CD14-positive monocyte (primary cell): ENCODE results near the gene APOBEC3A. TPM values are rescaled to one million over a fixed set of nuclear protein-coding genes. Genes with fewer than 3 reads are reported as not detected.

Experiments
- DNase-seq, 3 donors: peaks; one replicate each; pipeline ENCODE4 v3.0.0-alpha.2; 2011 to 2022
- H2AFZ ChIP-seq: 2 replicates; pipeline ENCODE4 v1.6.0; 2012; ENCODE audit warnings: mild to moderate bottlenecking, low read depth, low read length, inconsistent platforms; ENCODE audit not compliant: insufficient read depth, poor library complexity, severe bottlenecking
- H3K27ac ChIP-seq, 2 donors: 1 replicate in 1 of 2; 2 replicates in 1 of 2; pipeline ENCODE4 v1.5.1; 2012 to 2013; ENCODE audit warnings: low read length in 2 of 2, control low read depth in 1 of 2, inconsistent platforms in 1 of 2, low read depth in 1 of 2, mild to moderate bottlenecking in 1 of 2
- H3K27me3 ChIP-seq, 2 donors: one replicate each; pipeline versions ENCODE4 v1.6.0 to v1.6.1; 2011 to 2013; ENCODE audit warnings: low read length in 2 of 2; ENCODE audit not compliant: control insufficient read depth in 2 of 2, insufficient read depth in 2 of 2
- H3K36me3 ChIP-seq, 2 donors: replicated peaks in 1 of 2; 1 replicate in 1 of 2; 2 replicates in 1 of 2; pipeline versions ENCODE4 v1.5.1 to v1.6.1; 2012 to 2013; ENCODE audit warnings: low read length in 2 of 2, control low read depth in 1 of 2, inconsistent platforms in 1 of 2, mild to moderate bottlenecking in 1 of 2; ENCODE audit not compliant: insufficient read depth in 2 of 2, control insufficient read depth in 1 of 2
- H3K4me1 ChIP-seq, 2 donors: 1 replicate in 1 of 2; 2 replicates in 1 of 2; pipeline versions ENCODE4 v1.5.1 to v1.6.1; 2012 to 2013; ENCODE audit warnings: low read length in 2 of 2, control low read depth in 1 of 2, inconsistent platforms in 1 of 2, mild to moderate bottlenecking in 1 of 2, moderate library complexity in 1 of 2; ENCODE audit not compliant: insufficient read depth in 2 of 2, control insufficient read depth in 1 of 2
- H3K4me2 ChIP-seq: replicated peaks from 2 replicates; pipeline ENCODE3; 2012; ENCODE audit warnings: low read length, moderate library complexity, mild to moderate bottlenecking; ENCODE audit not compliant: poor library complexity, severe bottlenecking; ENCODE audit errors: extremely low read depth
- H3K4me3 ChIP-seq, 3 experiments: fragments of 200-600 bp in 1 of 3; sonication (generic) in 1 of 3; replicated peaks in 1 of 3; 1 replicate in 2 of 3; 2 replicates in 1 of 3; pipeline ENCODE4 v1.5.1; 2011 to 2013; ENCODE audit warnings: low read length in 3 of 3, mild to moderate bottlenecking in 3 of 3, control low read depth in 2 of 3, low read depth in 2 of 3, inconsistent platforms in 1 of 3, moderate library complexity in 1 of 3
- H3K79me2 ChIP-seq: 2 replicates; pipeline ENCODE4 v1.6.0; 2012; ENCODE audit warnings: mild to moderate bottlenecking, control low read depth, inconsistent platforms, low read length, moderate library complexity; ENCODE audit not compliant: insufficient read depth
- H3K9ac ChIP-seq: 2 replicates; pipeline ENCODE4 v1.6.0; 2017; ENCODE audit warnings: low read length, mild to moderate bottlenecking; ENCODE audit not compliant: insufficient read depth, poor library complexity, severe bottlenecking
- H3K9me3 ChIP-seq, 2 donors: replicated peaks in 1 of 2; 1 replicate in 1 of 2; 2 replicates in 1 of 2; pipeline versions ENCODE4 v1.5.1 to v1.6.1; 2012 to 2013; ENCODE audit warnings: low read length in 2 of 2, control low read depth in 1 of 2; ENCODE audit not compliant: control insufficient read depth in 1 of 2, insufficient read depth in 1 of 2
- H4K20me1 ChIP-seq: 2 replicates; pipeline ENCODE4 v1.6.0; 2012; ENCODE audit warnings: mild to moderate bottlenecking, low read length, control low read depth, moderate library complexity; ENCODE audit not compliant: insufficient read depth
- H3K27ac Mint-ChIP-seq, 7 donors: one replicate each; pipeline ENCODE4 v1.8.0; 2020; ENCODE audit warnings: mild to moderate bottlenecking in 7 of 7, mixed read lengths in 7 of 7, moderate library complexity in 6 of 7, inconsistent platforms in 2 of 7
- H3K27me3 Mint-ChIP-seq, 3 donors: one replicate each; pipeline ENCODE4 v1.8.0; 2021 to 2022; ENCODE audit warnings: low read depth in 3 of 3, mild to moderate bottlenecking in 3 of 3, mixed read lengths in 3 of 3, moderate library complexity in 3 of 3, inconsistent platforms in 1 of 3
- H3K36me3 Mint-ChIP-seq, 2 donors: one replicate each; pipeline ENCODE4 v1.8.0; 2020; ENCODE audit warnings: mixed read lengths in 2 of 2, inconsistent platforms in 1 of 2, mild to moderate bottlenecking in 1 of 2
- H3K4me1 Mint-ChIP-seq: one replicate; pipeline ENCODE4 v1.8.0; 2020; ENCODE audit warnings: mild to moderate bottlenecking, mixed read lengths
- H3K4me3 Mint-ChIP-seq, 2 donors: one replicate each; pipeline ENCODE4 v1.8.0; 2020; ENCODE audit warnings: mild to moderate bottlenecking in 2 of 2, mixed read lengths in 2 of 2, moderate library complexity in 1 of 2
- H3K9me3 Mint-ChIP-seq, 7 donors: one replicate each; pipeline ENCODE4 v1.8.0; 2020 to 2022; ENCODE audit warnings: mixed read lengths in 7 of 7, mild to moderate bottlenecking in 6 of 7, moderate library complexity in 6 of 7, inconsistent platforms in 2 of 7
- WGBS: methylation state at CpG from one replicate; pipeline ENCODE4 v1.1.5; 2013; ENCODE audit warnings: missing lambda C conversion rate; ENCODE audit not compliant: insufficient coverage; 5-methylcytosine and 5-hydroxymethylcytosine counted together
- intact Hi-C, 2 donors: fragments of 100-400 bp; cut with micrococcal nuclease; formaldehyde crosslinking; loops; one replicate each; pipeline versions ENCODE4 v1.15.0 to v1.15.1; 2023
- polyA plus RNA-seq, 3 donors: library from polyadenylated mRNA; depleted of rRNA in 1 of 3; unstranded in 2 of 3; stranded (reverse) in 1 of 3; fragments of 300-500 nt in 2 of 3; fragments of >200 nt in 1 of 3; fragmentation: Illumina TruSeq in 2 of 3; gene quantifications; 1 replicate in 2 of 3; 2 replicates in 1 of 3; pipeline ENCODE4 v1.2.3, GENCODE V29; 2012 to 2021
- TF ChIP-seq, protein P1 (sequence below): fragments of 200-600 bp; IDR thresholded peaks from one replicate; pipeline ENCODE4 v1.8.0; 2022; ENCODE audit warnings: antibody characterized with exemption, mild to moderate bottlenecking

The APOBEC3A gene
- polyA plus RNA-seq, 3 donors: 233 to 845 (median 247) TPM

DNA sequence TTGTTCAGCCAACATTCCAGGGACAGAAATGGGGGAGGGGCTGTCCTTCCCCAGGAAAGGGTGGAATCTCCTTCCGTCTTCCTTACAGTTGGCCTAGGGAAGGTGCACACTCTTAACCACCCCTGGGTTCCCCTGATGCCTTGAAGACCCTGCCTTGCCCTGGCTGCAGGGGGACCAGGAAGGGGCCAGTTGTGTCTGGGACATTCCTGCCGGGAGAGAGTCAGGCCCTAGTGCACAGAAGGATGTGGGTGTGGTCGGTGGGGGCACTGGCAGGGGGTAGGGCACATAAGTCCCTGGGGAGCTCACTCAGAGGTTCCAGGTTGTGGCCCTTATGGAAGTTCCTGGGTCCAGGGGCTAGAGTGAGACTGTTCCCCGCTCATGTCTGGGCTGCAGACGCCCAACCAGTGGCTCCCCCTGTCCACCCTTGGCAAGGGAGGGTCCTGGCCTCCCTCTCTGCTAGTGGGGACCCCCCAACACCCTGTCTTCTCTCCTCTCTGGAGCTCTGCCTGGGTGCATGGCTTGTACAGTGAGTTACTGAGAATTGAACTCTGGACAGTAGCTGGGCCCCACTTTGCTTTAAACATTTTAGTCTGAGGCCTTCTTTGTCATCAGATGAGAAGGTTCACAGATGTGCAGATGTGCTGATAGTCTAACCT, 2.0 kb upstream of the APOBEC3A start:
- H3K4me3 Mint-ChIP-seq: peak overlapping the region; percentile 24 to 35
- H3K9me3 Mint-ChIP-seq: no peaks in the 10 kb centered on the region
- Histone ChIP-seq H3K9me3 (no peaks in the 10 kb centered on the region), H3K4me1 (peaks cover 93 to 100% of the 10 kb centered on the region in 2 donors), H2AFZ (no peak overlapping the region), H3K27me3 (no peaks in the 10 kb centered on the region), H3K4me2 (peak overlapping the region; percentile 50), H3K27ac (peak overlapping the region; percentile 95 to 100), H3K9ac (no peak overlapping the region), H3K79me2 (peaks cover 42% of the 10 kb centered on the region), H3K4me3 (peak overlapping the region in 1 of 3 experiments; percentile 29), H4K20me1 (peaks cover 14% of the 10 kb centered on the region), H3K36me3 (peaks cover 4 to 17% of the 10 kb centered on the region in 2 donors)
- TF ChIP-seq, protein P1, sequence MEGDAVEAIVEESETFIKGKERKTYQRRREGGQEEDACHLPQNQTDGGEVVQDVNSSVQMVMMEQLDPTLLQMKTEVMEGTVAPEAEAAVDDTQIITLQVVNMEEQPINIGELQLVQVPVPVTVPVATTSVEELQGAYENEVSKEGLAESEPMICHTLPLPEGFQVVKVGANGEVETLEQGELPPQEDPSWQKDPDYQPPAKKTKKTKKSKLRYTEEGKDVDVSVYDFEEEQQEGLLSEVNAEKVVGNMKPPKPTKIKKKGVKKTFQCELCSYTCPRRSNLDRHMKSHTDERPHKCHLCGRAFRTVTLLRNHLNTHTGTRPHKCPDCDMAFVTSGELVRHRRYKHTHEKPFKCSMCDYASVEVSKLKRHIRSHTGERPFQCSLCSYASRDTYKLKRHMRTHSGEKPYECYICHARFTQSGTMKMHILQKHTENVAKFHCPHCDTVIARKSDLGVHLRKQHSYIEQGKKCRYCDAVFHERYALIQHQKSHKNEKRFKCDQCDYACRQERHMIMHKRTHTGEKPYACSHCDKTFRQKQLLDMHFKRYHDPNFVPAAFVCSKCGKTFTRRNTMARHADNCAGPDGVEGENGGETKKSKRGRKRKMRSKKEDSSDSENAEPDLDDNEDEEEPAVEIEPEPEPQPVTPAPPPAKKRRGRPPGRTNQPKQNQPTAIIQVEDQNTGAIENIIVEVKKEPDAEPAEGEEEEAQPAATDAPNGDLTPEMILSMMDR: no peak
- peak overlapping the region; percentile 99 to 100 (median 100) for H3K27ac Mint-ChIP-seq
- 74% methylated on average over 3 of the region's 5 CpGs for WGBS
- peak in 1 of 3 donors; percentile 7 for DNase-seq
- H3K27me3 Mint-ChIP-seq: peaks cover 0 to 14% (median 4%) of the 10 kb centered on the region in 3 donors
- peaks cover 35 to 47% of the 10 kb centered on the region in 2 donors for H3K36me3 Mint-ChIP-seq
- H3K4me1 Mint-ChIP-seq: peaks cover 96% of the 10 kb centered on the region
- intact Hi-C loops: loop anchor here in 1 of 2 donors (2.0 kb wide), 1 partner anchor 15 kb away; no protein-coding TSS in a partner anchor

DNA sequence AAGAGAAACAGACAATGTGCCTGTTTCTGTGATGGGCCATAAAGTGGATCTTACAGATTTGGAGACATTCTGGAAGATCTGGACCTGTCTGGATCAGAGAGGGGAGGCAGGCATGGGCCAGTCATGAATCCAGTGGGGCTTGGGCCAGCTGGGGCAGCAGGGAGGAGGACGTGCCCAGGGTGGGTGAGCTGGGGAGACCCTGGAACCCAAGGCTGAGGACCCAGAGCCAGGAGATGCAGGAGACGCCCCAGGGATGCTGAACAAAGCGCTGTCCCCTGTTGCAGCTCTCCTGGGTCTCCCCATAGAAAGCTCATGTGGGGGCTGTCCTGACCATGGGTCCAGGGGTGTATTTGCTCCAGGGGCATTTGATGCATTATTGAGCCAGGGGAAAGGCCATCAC, 1.5 kb upstream of the APOBEC3A start:
- no peak overlapping the region for H2AFZ ChIP-seq
- peak overlapping the region in 1 of 2 donors; percentile 100 for H3K27ac ChIP-seq
- H3K4me1 ChIP-seq: peaks cover 87 to 95% of the 10 kb centered on the region in 2 donors
- no peak overlapping the region for H3K9ac ChIP-seq
- Mint-ChIP-seq H3K27me3 (peaks cover 0 to 14% (median 4%) of the 10 kb centered on the region in 3 donors), H3K36me3 (peaks cover 37 to 50% of the 10 kb centered on the region in 2 donors), H3K27ac (peak overlapping the region; percentile 99 to 100 (median 100)), H3K4me3 (peak overlapping the region; percentile 26 to 53), H3K9me3 (no peaks in the 10 kb centered on the region), H3K4me1 (peaks cover 92% of the 10 kb centered on the region)
- DNase-seq: no peak
- peak overlapping the region in 1 of 3 experiments; percentile 29 for H3K4me3 ChIP-seq
- 94% methylated on average over 3 of the region's 3 CpGs for WGBS
- peaks cover 14% of the 10 kb centered on the region for H4K20me1 ChIP-seq
- H3K4me2 ChIP-seq: peak overlapping the region; percentile 50
- no peaks in the 10 kb centered on the region for H3K9me3 ChIP-seq
- intact Hi-C loops: loop anchor here in 1 of 2 donors (2.0 kb wide), 1 partner anchor 15 kb away; no protein-coding TSS in a partner anchor
- peaks cover 42% of the 10 kb centered on the region for H3K79me2 ChIP-seq
- H3K27me3 ChIP-seq: no peaks in the 10 kb centered on the region
- TF ChIP-seq, protein P1: no peak
- H3K36me3 ChIP-seq: peaks cover 4 to 20% of the 10 kb centered on the region in 2 donors
